Skeletal muscle tissue (tissue), 4 donors: Measurements from ENCODE around the gene LHFPL6. TPM values are rescaled to one million over a fixed set of nuclear protein-coding genes. Genes with fewer than 3 reads are reported as not detected.

Source experiments
- H3K27ac ChIP-seq: one replicate; pipeline ENCODE4 v1.7.0; 2013; ENCODE audit warnings: mild to moderate bottlenecking, low read depth, low read length, inconsistent platforms
- H3K27me3 ChIP-seq, 3 donors: one replicate each; pipeline ENCODE4 v1.7.0; 2013; ENCODE audit warnings: low read length in 3 of 3; ENCODE audit not compliant: control insufficient read depth in 3 of 3, insufficient read depth in 3 of 3
- H3K36me3 ChIP-seq, 3 donors: one replicate each; pipeline ENCODE4 v1.7.0; 2013; ENCODE audit warnings: low read length in 3 of 3; ENCODE audit not compliant: control insufficient read depth in 3 of 3, insufficient read depth in 3 of 3
- H3K4me1 ChIP-seq, 3 donors: one replicate each; pipeline ENCODE4 v1.7.0; 2013; ENCODE audit warnings: low read length in 3 of 3, mild to moderate bottlenecking in 3 of 3; ENCODE audit not compliant: control insufficient read depth in 3 of 3, insufficient read depth in 3 of 3
- H3K4me3 ChIP-seq, 3 donors: one replicate each; pipeline ENCODE4 v1.7.0; 2013; ENCODE audit warnings: low read length in 3 of 3
- H3K9ac ChIP-seq, 3 donors: one replicate each; pipeline ENCODE4 v1.7.0; 2013; ENCODE audit warnings: low read length in 3 of 3, mild to moderate bottlenecking in 3 of 3, moderate library complexity in 2 of 3, low read depth in 1 of 3
- H3K9me3 ChIP-seq, 3 donors: one replicate each; pipeline ENCODE4 v1.7.0; 2013; ENCODE audit warnings: low read length in 3 of 3; ENCODE audit not compliant: control insufficient read depth in 3 of 3
- total RNA-seq: library from RNA; depleted of rRNA; stranded (reverse); fragments of >200 nt; gene quantifications from one replicate; pipeline ENCODE4 v1.2.3, GENCODE V29; 2014
- donor health status: Osteomylitis.

LHFPL6 gene
- total RNA-seq, 1 donor from 2014 or later = 32.4 TPM

DNA sequence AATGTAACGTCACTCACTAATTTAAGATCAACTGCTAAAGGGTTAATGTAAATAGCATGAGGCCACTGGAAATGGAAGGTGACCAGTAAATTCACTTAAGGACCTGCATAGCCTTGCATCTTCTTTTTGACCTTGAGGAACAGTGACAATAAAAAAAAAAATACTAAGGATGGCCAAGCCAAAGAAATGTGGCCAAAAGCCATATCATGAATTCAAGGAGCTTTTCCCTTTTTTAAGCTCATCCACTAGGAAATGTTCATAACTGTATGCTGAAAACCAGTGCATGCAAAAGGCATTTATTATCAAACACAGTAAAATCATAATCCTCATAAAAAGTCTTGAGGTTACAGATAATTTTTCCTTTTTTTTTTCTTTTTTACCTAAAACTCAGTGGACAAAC lies 77.5 kb downstream of the LHFPL6 start:
- Histone ChIP-seq H3K36me3 (no peaks in the 10 kb centered on the region), H3K9ac (no peak overlapping the region), H3K4me3 (no peak overlapping the region), H3K27me3 (no peaks in the 10 kb centered on the region), H3K9me3 (no peaks in the 10 kb centered on the region), H3K27ac (no peak overlapping the region), H3K4me1 (peaks cover 0 to 5% (median 0%) of the 10 kb centered on the region in 3 donors)

DNA sequence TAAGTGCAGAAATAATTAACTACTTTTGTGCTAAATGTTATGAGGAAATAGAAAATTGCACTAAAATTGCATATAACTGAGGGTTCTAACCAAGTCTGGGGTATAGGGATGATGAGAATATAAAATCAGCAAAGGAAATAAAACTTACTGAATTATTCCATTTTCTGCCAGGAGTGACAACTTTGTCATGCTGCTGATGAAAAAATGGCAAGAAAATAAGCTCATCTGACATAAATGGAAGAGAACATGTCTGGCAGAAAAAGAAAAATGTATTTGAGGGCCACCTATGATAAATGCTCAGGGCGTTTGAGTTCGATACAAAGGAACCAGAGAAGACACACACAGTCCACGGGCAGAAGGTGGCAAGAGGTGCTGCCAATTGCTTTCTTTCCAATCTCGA lies 78.2 kb downstream of the LHFPL6 start:
- Histone ChIP-seq H3K4me1 (peaks cover 0 to 5% (median 0%) of the 10 kb centered on the region in 3 donors), H3K27ac (no peak overlapping the region), H3K27me3 (no peaks in the 10 kb centered on the region)

DNA sequence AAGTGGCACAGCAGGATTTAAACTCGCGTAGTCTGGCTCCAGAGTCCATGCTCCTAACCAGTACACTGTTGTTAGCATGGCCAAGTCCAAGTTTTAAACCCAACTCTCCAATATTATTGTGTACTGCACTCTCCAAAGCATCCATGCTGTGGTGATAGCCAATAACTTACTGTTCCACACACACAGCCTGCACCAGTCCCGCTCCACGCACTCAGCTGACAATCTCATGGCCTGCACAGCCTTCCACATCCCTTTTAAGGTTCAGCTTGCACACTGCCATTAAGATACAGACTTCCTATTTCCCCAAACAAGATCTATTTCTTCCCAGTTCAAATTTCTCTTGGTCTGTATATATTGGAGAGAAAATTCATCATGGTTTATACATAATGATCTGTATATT lies 80.7 kb downstream of the LHFPL6 start:
- Histone ChIP-seq H3K9me3 (no peaks in the 10 kb centered on the region), H3K9ac (no peak overlapping the region), H3K4me3 (no peak overlapping the region), H3K36me3 (no peaks in the 10 kb centered on the region), H3K4me1 (peaks cover 0 to 2% (median 0%) of the 10 kb centered on the region in 3 donors), H3K27ac (no peak overlapping the region), H3K27me3 (no peaks in the 10 kb centered on the region)

More for the DNA sequence above, 78.2 kb downstream of the LHFPL6 start:
- H3K36me3 ChIP-seq = no peaks in the 10 kb centered on the region
- no peak overlapping the region for H3K9ac ChIP-seq
- no peak overlapping the region for H3K4me3 ChIP-seq
- no peaks in the 10 kb centered on the region for H3K9me3 ChIP-seq

DNA sequence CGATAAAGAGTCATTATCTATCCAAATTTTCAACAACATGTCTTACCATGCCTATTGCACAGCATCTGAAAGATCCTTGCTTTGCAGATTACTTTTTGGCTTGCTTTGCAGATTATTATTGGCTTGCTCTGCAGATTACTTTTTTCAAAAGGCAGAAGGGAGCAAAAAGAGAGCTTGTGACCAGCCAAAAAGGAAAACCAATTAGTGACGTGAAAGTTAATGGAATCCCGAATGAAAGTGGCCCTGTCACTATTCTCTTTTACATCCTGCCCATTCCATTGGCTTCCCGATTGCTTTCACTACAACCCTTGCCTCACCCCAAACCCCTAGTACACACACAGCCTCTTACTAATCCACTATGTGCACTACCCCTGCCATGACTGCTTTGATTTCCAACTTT lies 81.3 kb downstream of the LHFPL6 start:
- peaks cover 0 to 2% (median 0%) of the 10 kb centered on the region in 3 donors for H3K4me1 ChIP-seq
- no peak overlapping the region for H3K9ac ChIP-seq
- no peak overlapping the region for H3K4me3 ChIP-seq
- H3K27ac ChIP-seq = no peak overlapping the region
- H3K36me3 ChIP-seq = no peaks in the 10 kb centered on the region
- no peaks in the 10 kb centered on the region for H3K27me3 ChIP-seq
- no peaks in the 10 kb centered on the region for H3K9me3 ChIP-seq

DNA sequence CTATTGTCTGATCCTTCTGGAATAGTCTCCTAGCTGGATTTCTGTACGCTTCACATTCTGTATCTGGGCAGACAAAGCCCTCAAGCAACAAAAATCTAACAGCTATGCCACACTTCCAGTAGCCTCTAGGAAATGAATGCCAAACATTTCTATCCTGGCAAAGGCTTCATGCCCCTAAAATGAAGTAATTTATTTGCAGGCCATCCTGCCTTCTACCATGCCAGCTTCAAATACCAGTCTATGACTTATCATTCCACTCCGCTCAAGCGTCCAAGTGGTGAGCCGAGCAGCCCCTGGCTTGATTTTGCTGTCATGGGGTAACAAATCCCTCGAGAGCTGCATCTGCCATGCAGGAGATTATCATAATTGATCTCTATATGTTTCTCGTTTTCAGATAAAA lies 86.9 kb downstream of the LHFPL6 start:
- H3K9ac ChIP-seq = no peak overlapping the region
- peaks cover 6 to 9% (median 7%) of the 10 kb centered on the region in 3 donors for H3K4me1 ChIP-seq
- H3K4me3 ChIP-seq = no peak overlapping the region
- no peaks in the 10 kb centered on the region for H3K27me3 ChIP-seq
- H3K9me3 ChIP-seq = no peaks in the 10 kb centered on the region
- no peak overlapping the region for H3K27ac ChIP-seq
- no peaks in the 10 kb centered on the region for H3K36me3 ChIP-seq

DNA sequence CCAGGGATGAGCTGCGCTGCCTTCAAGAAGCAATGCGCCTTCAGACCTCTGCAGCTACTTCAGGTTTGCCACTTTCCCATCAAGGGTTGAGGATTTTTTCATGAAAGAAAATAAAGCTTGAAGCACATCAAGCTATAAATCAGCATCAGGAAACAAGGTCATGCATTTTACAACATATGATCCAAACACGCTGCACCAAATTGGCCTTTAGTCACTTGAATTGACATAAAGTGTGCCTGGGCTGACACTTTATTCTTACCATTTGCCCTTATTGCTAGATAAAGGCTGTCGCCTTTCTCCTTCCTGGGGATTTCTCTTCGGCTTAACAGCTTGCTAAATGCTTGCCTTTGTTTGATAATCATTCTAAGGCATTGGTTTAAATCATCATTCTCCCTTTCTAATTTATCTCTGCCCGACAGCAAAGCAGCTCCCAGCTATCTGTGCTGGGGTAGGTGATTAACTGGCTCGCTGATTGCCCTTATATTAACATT lies 87.7 kb downstream of the LHFPL6 start:
- Histone ChIP-seq H3K36me3 (no peaks in the 10 kb centered on the region), H3K9ac (no peak overlapping the region), H3K4me3 (no peak overlapping the region), H3K27ac (no peak overlapping the region), H3K9me3 (no peaks in the 10 kb centered on the region), H3K27me3 (no peaks in the 10 kb centered on the region), H3K4me1 (peaks cover 6 to 9% (median 7%) of the 10 kb centered on the region in 3 donors)

DNA sequence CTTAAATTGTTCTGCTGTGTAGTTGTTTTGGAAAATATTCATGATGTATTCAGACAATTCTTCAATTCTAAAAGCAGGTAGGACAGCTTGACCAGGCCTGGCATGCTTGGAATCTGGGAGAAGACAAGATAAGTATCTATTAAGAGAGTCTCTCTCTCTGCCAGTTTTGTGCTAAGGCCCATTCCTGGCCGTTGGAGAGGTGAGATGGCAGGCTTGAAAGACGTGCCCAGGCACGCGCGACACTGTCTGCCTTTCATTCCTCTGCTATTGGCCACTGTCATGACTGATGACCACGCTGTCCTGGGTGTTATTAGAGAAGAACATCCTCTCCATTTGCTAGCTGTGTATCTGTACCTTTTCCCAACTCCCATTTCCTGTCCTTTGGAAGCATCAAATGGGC lies 90.3 kb downstream of the LHFPL6 start:
- peaks cover 6 to 9% (median 7%) of the 10 kb centered on the region in 3 donors for H3K4me1 ChIP-seq

DNA sequence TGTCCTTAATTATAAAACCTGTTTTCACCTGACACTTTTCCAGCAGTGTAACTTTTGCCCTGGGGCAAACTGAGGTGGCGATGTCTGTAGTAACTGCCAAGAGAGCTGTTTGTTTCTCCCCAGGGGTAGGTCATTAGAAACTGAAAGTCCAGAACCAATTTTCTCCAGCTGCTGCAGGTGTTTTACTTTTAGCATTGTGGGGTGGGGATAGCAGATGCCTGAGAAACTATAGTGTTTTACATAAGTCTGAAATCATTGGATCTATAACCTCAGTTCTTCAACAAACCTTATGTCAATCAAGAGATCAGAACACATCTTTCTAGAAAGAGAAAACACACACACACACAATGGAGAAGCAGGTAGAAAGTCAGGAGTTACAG lies 92.7 kb downstream of the LHFPL6 start:
- Histone ChIP-seq H3K9me3 (no peaks in the 10 kb centered on the region), H3K36me3 (no peaks in the 10 kb centered on the region), H3K27me3 (no peaks in the 10 kb centered on the region), H3K27ac (no peak overlapping the region), H3K4me3 (no peak overlapping the region), H3K9ac (no peak overlapping the region), H3K4me1 (peaks cover 1 to 8% (median 3%) of the 10 kb centered on the region in 3 donors)

More for the DNA sequence above, 90.3 kb downstream of the LHFPL6 start:
- Histone ChIP-seq H3K27me3 (no peaks in the 10 kb centered on the region), H3K4me3 (no peak overlapping the region), H3K36me3 (no peaks in the 10 kb centered on the region), H3K9me3 (no peaks in the 10 kb centered on the region), H3K9ac (no peak overlapping the region), H3K27ac (no peak overlapping the region)

DNA sequence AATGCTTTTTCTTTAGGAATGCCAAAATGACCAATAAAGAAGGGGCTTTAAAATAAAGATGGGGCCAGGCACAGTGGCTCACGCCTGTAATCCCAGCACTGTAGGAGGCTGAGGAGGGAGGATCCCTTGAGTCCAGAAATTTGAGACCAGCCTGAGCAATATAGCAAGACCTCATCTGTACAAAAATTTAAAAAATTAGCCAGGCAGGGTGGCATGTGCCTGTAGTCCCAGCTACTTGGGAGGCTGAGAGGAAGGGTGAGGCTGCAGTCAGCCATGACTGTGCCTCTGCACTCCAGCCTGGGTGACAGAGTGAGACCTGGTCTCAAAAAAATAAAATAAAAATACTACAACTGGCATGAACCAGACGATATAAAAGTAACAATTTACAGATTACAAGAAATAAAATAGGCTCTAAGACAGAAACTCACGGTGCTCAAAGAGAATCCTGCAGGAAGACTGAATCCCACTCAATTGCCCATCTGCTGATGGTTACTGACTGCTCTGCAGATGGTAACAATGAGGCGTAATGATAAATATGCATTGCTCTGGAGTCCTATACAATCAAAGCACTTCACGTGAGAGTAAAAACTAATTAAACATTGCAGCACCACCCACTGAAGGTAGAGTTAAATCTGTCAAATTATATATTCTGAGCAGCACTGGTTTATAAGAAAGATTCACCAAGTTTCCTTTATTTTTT lies 93.2 kb downstream of the LHFPL6 start:
- peaks cover 0 to 5% (median 3%) of the 10 kb centered on the region in 3 donors for H3K4me1 ChIP-seq
- no peaks in the 10 kb centered on the region for H3K9me3 ChIP-seq
- H3K27ac ChIP-seq = no peak overlapping the region
- H3K27me3 ChIP-seq = no peaks in the 10 kb centered on the region
- H3K9ac ChIP-seq = no peak overlapping the region
- H3K4me3 ChIP-seq = no peak overlapping the region
- H3K36me3 ChIP-seq = no peaks in the 10 kb centered on the region

DNA sequence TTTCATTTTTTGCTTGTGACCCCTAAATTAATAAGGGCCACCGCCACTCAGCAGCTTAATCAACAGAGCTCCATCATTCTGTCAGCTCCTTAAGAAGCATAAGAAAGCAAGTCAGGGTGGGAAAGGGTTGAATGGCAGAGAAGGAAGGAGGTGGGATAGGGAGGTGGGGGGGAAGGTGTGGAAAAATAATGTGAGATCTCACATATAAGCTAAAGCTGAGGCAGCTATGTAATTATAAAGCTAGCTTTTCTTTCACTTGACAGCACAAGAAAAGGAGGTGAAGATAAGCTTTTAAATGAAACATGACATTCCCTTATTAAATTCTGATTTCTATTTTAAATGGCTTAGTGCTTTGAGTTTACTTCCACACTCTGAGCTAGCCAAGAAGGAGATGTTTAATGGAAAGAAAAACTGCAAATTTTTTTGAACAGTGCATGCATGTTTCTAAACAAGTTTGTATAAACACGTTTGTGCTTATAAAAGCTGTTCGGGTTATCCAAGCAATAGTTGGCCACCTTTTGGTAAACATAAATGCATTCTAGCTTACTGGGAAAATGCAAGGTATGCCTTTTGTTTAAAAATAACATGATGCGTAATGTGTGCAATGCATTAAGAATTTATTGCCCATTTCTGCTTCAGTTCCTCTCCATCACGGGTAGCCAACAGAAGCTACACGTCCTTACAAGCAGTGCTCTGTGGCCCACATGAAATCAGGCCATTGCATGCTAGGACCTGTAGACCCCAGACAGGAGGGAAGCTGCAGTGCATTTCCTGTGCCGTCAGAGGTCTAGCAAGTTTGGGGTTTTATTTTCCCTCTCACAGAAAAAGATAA lies 96.2 kb downstream of the LHFPL6 start:
- no peaks in the 10 kb centered on the region for H3K27me3 ChIP-seq
- no peak overlapping the region for H3K9ac ChIP-seq
- H3K4me1 ChIP-seq = peaks cover 3 to 5% (median 5%) of the 10 kb centered on the region in 3 donors
- no peaks in the 10 kb centered on the region for H3K36me3 ChIP-seq
- no peak overlapping the region for H3K27ac ChIP-seq
- no peak overlapping the region for H3K4me3 ChIP-seq
- no peaks in the 10 kb centered on the region for H3K9me3 ChIP-seq
